ENCODE measurements around the gene SBNO2. TPM values are rescaled to one million over a fixed set of nuclear protein-coding genes. Genes with fewer than 3 reads are reported as not detected.

SBNO2 gene
- total RNA-seq, 3 donors from 2014 or later: 15.4 to 63.3 (median 43.9) TPM

DNA sequence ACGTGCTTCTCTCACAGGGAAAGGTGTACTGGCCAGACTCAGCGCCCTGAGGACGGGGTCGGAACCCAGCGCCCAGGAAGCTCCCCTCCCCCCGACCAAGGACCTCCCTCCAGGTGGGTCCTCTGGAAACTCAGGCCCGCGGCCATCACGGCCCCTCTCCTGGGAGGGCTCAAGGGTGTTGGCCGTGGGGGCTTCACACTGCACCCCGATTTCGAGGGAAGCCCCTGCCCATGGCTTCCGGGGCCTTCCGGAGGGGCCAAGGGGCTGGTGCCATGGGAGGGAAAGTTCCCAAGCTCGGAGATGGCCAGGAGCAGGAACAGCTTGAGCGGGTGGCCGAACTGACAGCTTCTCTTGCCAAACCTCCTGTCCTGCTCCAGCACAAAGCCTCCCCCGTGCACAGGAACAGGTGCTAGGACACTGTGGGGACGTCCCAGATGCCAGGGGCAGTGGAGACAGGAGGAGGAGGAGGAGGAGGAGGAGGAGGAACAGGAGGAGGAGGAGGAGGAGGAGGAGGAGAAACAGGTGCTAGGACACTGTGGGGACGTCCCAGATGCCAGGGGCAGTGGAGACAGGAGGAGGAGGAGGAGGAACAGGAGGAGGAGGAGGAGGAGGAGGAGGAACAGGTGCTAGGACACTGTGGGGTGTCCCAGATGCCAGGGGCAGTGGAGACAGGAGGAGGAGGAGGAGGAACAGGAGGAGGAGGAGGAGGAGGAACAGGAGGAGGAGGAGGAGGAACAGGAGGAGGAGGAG lies 10.0 kb downstream of the SBNO2 start:
- H3K36me3 ChIP-seq: no peaks in the 10 kb centered on the region
- H3K4me3 ChIP-seq: peak overlapping the region in 1 of 3 donors; percentile 15
- intact Hi-C loops (cut with DNase I; ENCODE audit: low total_unique reads): no loop called here
- H3K27ac ChIP-seq: peak overlapping the region; percentile 38 to 65
- peaks cover 15 to 26% of the 10 kb centered on the region in 2 donors for H3K4me1 ChIP-seq
- no peaks in the 10 kb centered on the region for H3K9me3 ChIP-seq
- TF ChIP-seq POLR2AphosphoS5 (IDR thresholded peaks at IDR 0.05): no peak
- TF ChIP-seq POLR2A (IDR thresholded peaks at IDR 0.05): no peak
- TF ChIP-seq, protein P1, sequence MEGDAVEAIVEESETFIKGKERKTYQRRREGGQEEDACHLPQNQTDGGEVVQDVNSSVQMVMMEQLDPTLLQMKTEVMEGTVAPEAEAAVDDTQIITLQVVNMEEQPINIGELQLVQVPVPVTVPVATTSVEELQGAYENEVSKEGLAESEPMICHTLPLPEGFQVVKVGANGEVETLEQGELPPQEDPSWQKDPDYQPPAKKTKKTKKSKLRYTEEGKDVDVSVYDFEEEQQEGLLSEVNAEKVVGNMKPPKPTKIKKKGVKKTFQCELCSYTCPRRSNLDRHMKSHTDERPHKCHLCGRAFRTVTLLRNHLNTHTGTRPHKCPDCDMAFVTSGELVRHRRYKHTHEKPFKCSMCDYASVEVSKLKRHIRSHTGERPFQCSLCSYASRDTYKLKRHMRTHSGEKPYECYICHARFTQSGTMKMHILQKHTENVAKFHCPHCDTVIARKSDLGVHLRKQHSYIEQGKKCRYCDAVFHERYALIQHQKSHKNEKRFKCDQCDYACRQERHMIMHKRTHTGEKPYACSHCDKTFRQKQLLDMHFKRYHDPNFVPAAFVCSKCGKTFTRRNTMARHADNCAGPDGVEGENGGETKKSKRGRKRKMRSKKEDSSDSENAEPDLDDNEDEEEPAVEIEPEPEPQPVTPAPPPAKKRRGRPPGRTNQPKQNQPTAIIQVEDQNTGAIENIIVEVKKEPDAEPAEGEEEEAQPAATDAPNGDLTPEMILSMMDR (IDR thresholded peaks at IDR 0.05): no peak
- H3K27me3 ChIP-seq: no peaks in the 10 kb centered on the region
- no peak for DNase-seq (ENCODE audit: low spot score in 2 of 2)

DNA sequence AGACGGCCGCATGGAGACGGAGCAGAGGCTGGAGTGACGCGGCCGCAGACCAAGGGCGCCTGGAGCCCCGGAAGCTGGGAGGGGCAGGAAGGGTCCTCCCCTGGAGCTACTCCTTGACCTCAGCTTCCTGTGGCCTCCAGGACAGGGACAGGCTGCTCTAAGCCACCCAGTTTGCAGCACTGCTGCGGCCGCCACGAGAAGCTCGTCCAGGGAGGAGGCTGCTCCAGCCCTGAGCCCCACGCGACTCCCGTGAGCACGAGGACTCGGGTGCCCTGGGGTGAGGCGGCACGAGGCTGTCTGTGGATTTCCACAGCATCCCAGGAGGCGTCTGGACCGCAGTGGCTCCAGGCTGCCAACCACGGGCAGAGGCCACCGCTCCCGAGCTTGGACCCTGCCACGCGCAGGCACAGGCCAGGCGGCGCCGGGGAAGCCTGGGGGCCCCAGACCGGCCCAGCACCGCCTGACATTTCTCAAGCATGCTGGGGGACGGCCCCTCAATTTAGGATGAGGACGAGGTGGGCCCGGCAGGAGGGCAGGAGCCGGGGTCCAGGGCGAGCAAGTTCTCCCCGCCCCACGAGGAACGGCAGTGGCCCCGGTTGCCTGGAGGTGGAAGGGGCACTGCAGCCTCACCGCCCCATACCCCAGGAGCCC lies 10.7 kb downstream of the SBNO2 start:
- H3K9me3 ChIP-seq: no peaks in the 10 kb centered on the region
- H3K27me3 ChIP-seq: no peaks in the 10 kb centered on the region
- intact Hi-C loops (cut with DNase I; ENCODE audit: low total_unique reads): no loop called here
- H3K4me1 ChIP-seq: peaks cover 14 to 23% of the 10 kb centered on the region in 2 donors
- H3K27ac ChIP-seq: peak overlapping the region; percentile 58 to 65
- DNase-seq (ENCODE audit: low spot score in 2 of 2): no peak
- H3K4me3 ChIP-seq: peak overlapping the region in 1 of 3 donors; percentile 15
- H3K36me3 ChIP-seq: no peaks in the 10 kb centered on the region
- no peak for TF ChIP-seq POLR2A (IDR thresholded peaks at IDR 0.05)
- TF ChIP-seq, protein P1 (IDR thresholded peaks at IDR 0.05): no peak
- TF ChIP-seq POLR2AphosphoS5 (IDR thresholded peaks at IDR 0.05): no peak

DNA sequence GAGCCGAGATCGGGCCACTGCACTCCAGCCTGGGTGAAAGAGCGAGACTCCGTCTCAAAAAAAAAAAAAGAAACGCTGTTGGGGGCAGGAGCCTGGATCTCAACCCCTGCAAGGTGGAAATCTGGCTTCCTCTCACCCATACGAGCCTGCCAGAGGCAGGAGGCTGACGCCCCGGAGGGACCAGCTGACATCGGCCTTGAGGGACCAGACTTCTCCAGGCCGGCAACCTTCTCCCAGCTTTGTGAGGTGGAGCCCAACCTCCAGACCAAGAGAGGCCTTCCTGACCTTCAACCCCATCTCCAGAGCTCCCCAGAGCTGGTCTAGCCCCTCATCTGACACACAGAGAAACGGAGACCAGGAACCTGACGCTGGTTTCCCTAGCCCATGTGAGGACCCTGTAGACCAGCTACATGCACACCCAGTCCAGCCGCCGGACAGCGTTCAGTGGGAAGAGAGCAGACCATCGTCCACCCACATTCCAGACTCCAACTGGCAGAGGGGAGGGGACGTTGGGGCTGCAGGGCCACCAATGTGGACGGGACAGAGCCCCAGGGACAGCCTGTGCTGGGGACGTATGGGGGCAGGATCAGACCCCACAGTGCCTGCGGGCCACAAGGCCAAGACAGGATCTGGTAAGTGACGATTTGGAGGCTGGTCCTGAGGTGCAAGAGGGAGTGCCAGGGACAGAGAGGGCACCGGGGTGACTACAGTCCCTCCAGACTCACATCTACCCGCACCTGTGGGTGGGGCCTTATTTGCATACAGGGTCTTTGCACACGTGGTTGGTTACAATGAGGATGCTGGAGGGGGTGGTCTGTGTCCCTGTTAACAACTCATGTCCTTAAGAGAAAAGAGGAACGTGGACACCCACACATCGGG lies 11.4 kb downstream of the SBNO2 start:
- Histone ChIP-seq H3K4me3 (no peak overlapping the region), H3K4me1 (peaks cover 11 to 17% of the 10 kb centered on the region in 2 donors), H3K27ac (peak overlapping the region in 1 of 2 donors; percentile 58), H3K36me3 (no peaks in the 10 kb centered on the region), H3K9me3 (no peaks in the 10 kb centered on the region), H3K27me3 (no peaks in the 10 kb centered on the region)
- DNase-seq (ENCODE audit: low spot score in 2 of 2): no peak
- intact Hi-C loops (cut with DNase I; ENCODE audit: low total_unique reads): no loop called here
- no peak for TF ChIP-seq POLR2A (IDR thresholded peaks at IDR 0.05)
- TF ChIP-seq POLR2AphosphoS5 (IDR thresholded peaks at IDR 0.05): no peak
- TF ChIP-seq, protein P1 (IDR thresholded peaks at IDR 0.05): no peak

DNA sequence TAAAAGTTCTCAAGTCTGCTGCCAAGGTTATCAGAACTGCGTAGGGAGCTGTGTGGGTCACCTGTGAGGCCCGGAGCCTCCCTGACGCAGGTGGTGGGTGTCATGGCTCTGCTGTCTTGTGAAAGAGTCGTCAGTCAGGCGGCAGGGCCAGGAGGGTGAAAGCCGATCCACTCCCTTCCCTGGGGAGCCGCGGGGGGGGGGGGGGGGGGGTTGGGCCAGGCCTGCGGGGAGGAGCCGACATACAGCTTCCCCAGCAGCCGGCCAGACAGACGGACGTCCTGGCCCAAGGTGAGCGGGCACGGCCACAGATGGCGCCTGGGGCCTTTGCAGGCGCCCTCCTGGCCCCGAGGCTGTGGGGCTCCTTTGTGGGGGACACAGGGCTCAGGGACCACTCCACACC lies 12.4 kb downstream of the SBNO2 start:
- TF ChIP-seq, protein P1 (IDR thresholded peaks at IDR 0.05): no peak
- TF ChIP-seq POLR2AphosphoS5 (IDR thresholded peaks at IDR 0.05) (no peak), POLR2A (IDR thresholded peaks at IDR 0.05) (no peak)
- Histone ChIP-seq H3K4me1 (peaks cover 3 to 7% of the 10 kb centered on the region in 2 donors), H3K27ac (peak overlapping the region; percentile 55 to 60), H3K27me3 (no peaks in the 10 kb centered on the region), H3K36me3 (no peaks in the 10 kb centered on the region), H3K4me3 (no peak overlapping the region), H3K9me3 (no peaks in the 10 kb centered on the region)
- intact Hi-C loops (cut with DNase I; ENCODE audit: low total_unique reads): no loop called here
- DNase-seq (ENCODE audit: low spot score in 2 of 2): no peak

Measured in breast epithelium (tissue), 4 donors.